ENCODE measurements around the gene GLRA3.

DNA sequence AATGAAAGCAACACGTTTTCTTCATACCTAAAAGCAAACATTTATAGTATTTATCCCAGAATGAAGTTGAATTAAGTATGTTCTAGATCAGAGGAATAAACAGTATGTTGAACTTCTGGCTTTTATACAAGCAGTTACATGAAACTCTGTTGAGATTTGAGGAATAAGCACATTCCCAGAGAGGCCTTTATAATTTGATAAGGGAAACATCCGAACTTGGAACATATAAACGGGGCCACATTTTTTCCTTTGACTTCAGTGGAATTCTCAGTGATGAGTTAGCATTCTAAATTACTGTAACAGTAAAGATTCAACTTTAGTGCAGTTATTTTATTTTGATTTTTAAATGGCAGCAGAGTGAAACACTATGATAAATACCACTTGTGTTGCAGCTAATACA is 119.5 kb downstream of the GLRA3 start:
- no peak for TF ChIP-seq POLR2AphosphoS5 (IDR thresholded peaks at IDR 0.05; ENCODE audit: insufficient read depth in 1 of 2, low read depth in 1 of 2)
- no peak for TF ChIP-seq POLR2A (IDR thresholded peaks at IDR 0.05)

Measured in vagina (tissue), 2 donors.